Immature natural killer cell (primary cell): ENCODE measurements around the gene GSX2. TPM values are rescaled to one million over a fixed set of nuclear protein-coding genes. Genes with fewer than 3 reads are reported as not detected.

Experiments
- DNase-seq, 3 donors: peaks; one replicate each; pipeline ENCODE4 v3.0.0; 2022; ENCODE audit warnings: mixed read lengths in 1 of 3
- H3K27ac Mint-ChIP-seq, 6 donors: one replicate each; pipeline ENCODE4 v1.8.0; 2020; ENCODE audit warnings: mixed read lengths in 6 of 6, mild to moderate bottlenecking in 5 of 6, inconsistent platforms in 4 of 6, moderate library complexity in 3 of 6
- H3K27me3 Mint-ChIP-seq, 3 donors: one replicate each; pipeline ENCODE4 v1.8.0; 2020 to 2021; ENCODE audit warnings: low read depth in 3 of 3, mild to moderate bottlenecking in 3 of 3, mixed read lengths in 3 of 3, moderate library complexity in 3 of 3, inconsistent platforms in 1 of 3
- H3K36me3 Mint-ChIP-seq, 3 donors: one replicate each; pipeline ENCODE4 v1.8.0; 2020; ENCODE audit warnings: mixed read lengths in 3 of 3, inconsistent platforms in 2 of 3, mild to moderate bottlenecking in 2 of 3
- H3K4me1 Mint-ChIP-seq, 2 donors: one replicate each; pipeline ENCODE4 v1.8.0; 2020; ENCODE audit warnings: inconsistent platforms in 2 of 2, mild to moderate bottlenecking in 2 of 2, mixed read lengths in 2 of 2, moderate library complexity in 1 of 2
- H3K4me3 Mint-ChIP-seq, 5 donors: one replicate each; pipeline ENCODE4 v1.8.0; 2020; ENCODE audit warnings: mild to moderate bottlenecking in 5 of 5, mixed read lengths in 5 of 5, inconsistent platforms in 3 of 5, moderate library complexity in 3 of 5
- H3K9me3 Mint-ChIP-seq, 6 donors: one replicate each; pipeline ENCODE4 v1.8.0; 2020; ENCODE audit warnings: mild to moderate bottlenecking in 6 of 6, mixed read lengths in 6 of 6, inconsistent platforms in 4 of 6, moderate library complexity in 3 of 6
- polyA plus RNA-seq, 3 donors: library from polyadenylated mRNA; unstranded; fragments of 300-500 nt; fragmentation: Illumina TruSeq; gene quantifications; one replicate each; pipeline ENCODE4 v1.2.3, GENCODE V29; 2021

The GSX2 gene
- polyA plus RNA-seq, 3 donors from 2014 or later, result not detected

- peaks cover 22 to 34% (median 30%) of the 10 kb centered on the region in 3 donors for H3K27me3 Mint-ChIP-seq
- no peaks in the 10 kb centered on the region for H3K36me3 Mint-ChIP-seq
- peaks cover 16 to 35% of the 10 kb centered on the region in 2 donors for H3K4me1 Mint-ChIP-seq
- H3K9me3 Mint-ChIP-seq, result peaks cover 0 to 6% (median 0%) of the 10 kb centered on the region in 6 donors
- DNase-seq, result peak in 1 of 3 donors; percentile 7
- peak overlapping the region; percentile 82 to 96 (median 93) for H3K4me3 Mint-ChIP-seq
- H3K27ac Mint-ChIP-seq, result peak overlapping the region in 3 of 6 donors; percentile 1 to 65 (median 42)
Measured at GRCh38 chr4:54090804-54091623, 8.9 kb upstream of the GSX2 start.

DNA sequence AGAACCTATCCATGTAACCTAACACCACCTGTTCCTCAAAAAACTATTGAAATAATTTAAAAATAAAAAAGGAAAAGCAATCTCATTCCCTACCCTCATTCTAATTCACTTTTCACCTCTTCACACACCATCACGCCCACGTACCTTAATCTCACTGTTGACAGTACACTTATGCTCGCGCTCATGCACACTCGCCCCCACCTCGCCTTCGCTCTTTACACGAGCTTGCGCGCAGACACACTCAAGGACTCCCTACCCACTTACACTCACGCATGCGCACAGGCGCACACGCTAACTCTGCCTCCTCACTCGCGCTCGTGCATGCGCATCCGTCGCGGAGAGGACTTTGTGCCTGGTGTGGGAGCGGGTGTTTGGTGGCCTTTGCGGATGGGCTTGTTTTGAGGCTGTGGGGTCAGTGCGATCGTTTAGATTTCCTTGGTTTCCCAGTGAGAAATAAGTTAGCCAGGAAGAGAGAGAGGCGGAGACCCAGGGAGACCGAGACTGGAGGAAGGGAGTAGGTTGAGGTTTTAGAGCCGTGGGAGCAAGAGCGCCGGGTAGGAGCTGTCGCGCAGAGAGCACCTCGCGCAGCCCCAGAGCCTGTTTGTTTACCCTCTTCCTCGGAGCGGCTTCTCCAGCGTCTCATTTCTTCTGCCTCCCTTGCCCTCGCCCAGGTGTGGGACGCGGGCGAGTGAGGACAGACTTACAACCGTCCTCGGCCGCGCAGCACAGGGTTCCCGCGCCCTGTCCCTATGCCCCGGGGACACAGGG is 8.1 kb upstream of the GSX2 start:
- peaks cover 16 to 35% of the 10 kb centered on the region in 2 donors for H3K4me1 Mint-ChIP-seq
- DNase-seq, result peak; percentile 68 to 79 (median 75)
- H3K4me3 Mint-ChIP-seq, result peak overlapping the region; percentile 82 to 96 (median 93)
- H3K27me3 Mint-ChIP-seq, result peaks cover 30 to 38% (median 38%) of the 10 kb centered on the region in 3 donors
- H3K27ac Mint-ChIP-seq, result peak overlapping the region in 5 of 6 donors; percentile 1 to 86 (median 46)
- peaks cover 0 to 6% (median 0%) of the 10 kb centered on the region in 6 donors for H3K9me3 Mint-ChIP-seq
- no peaks in the 10 kb centered on the region for H3K36me3 Mint-ChIP-seq

GRCh38 chr4:54092405-54093323 is 7.3 kb upstream of the GSX2 start:
- DNase-seq, result no peak
- Mint-ChIP-seq H3K27me3 (peaks cover 33 to 42% (median 42%) of the 10 kb centered on the region in 3 donors), H3K9me3 (peaks cover 0 to 6% (median 0%) of the 10 kb centered on the region in 6 donors), H3K36me3 (no peaks in the 10 kb centered on the region), H3K4me3 (peak overlapping the region; percentile 82 to 96 (median 93)), H3K27ac (no peak overlapping the region), H3K4me1 (peaks cover 16 to 35% of the 10 kb centered on the region in 2 donors)

GRCh38 chr4:54093324-54094240 is 6.4 kb upstream of the GSX2 start:
- H3K36me3 Mint-ChIP-seq, result no peaks in the 10 kb centered on the region
- peak overlapping the region in 2 of 5 donors; percentile 20 to 96 for H3K4me3 Mint-ChIP-seq
- H3K27ac Mint-ChIP-seq, result no peak overlapping the region
- H3K4me1 Mint-ChIP-seq, result peaks cover 16 to 36% of the 10 kb centered on the region in 2 donors
- DNase-seq, result no peak
- H3K27me3 Mint-ChIP-seq, result peaks cover 42 to 47% (median 47%) of the 10 kb centered on the region in 3 donors
- H3K9me3 Mint-ChIP-seq, result peaks cover 0 to 6% (median 0%) of the 10 kb centered on the region in 6 donors

- Mint-ChIP-seq H3K36me3 (no peaks in the 10 kb centered on the region), H3K4me3 (no peak overlapping the region), H3K27me3 (peaks cover 50 to 56% (median 55%) of the 10 kb centered on the region in 3 donors), H3K9me3 (peaks cover 0 to 6% (median 0%) of the 10 kb centered on the region in 6 donors), H3K27ac (no peak overlapping the region), H3K4me1 (peaks cover 25 to 45% of the 10 kb centered on the region in 2 donors)
- no peak for DNase-seq
Measured at GRCh38 chr4:54094451-54094850, 5.5 kb upstream of the GSX2 start.

DNA sequence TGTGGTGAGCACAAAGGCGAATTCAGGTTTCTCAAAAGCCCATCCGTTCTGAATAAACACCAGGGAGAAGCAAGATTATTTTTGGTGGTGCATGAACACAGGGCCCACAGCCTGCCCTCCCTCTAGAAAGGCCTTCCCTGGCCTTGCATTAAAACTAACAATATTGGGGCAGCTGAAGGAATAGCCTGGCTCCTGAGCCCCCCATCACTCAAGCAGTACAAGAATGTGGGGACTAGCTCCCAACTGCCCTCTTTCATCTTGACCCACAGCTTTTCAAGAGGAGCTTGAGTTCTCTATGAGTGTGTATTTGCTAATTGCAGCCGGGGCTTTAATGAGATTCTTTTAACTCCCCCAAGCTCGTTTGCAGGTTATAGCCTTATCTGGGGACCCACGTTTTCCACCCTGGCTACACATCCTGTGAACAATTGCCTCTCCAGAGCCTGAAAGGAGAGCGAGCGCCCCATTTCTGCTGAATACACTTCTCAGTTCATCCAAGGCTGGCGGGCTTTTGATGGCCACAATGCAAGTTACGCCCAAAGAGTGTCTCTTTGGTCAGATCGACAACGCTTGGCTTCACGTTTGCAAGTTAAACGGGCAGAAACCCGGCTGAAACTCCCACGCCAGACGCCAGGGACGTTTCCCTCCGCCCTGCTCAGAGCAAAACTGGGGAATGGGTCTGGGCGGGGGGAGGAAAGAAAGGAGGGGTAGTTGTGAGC is 4.7 kb upstream of the GSX2 start:
- peaks cover 27 to 48% of the 10 kb centered on the region in 2 donors for H3K4me1 Mint-ChIP-seq
- DNase-seq, result no peak
- no peak overlapping the region for H3K4me3 Mint-ChIP-seq
- H3K9me3 Mint-ChIP-seq, result peaks cover 0 to 6% (median 0%) of the 10 kb centered on the region in 6 donors
- H3K27ac Mint-ChIP-seq, result no peak overlapping the region
- peaks cover 50 to 62% (median 55%) of the 10 kb centered on the region in 3 donors for H3K27me3 Mint-ChIP-seq
- H3K36me3 Mint-ChIP-seq, result no peaks in the 10 kb centered on the region

DNA sequence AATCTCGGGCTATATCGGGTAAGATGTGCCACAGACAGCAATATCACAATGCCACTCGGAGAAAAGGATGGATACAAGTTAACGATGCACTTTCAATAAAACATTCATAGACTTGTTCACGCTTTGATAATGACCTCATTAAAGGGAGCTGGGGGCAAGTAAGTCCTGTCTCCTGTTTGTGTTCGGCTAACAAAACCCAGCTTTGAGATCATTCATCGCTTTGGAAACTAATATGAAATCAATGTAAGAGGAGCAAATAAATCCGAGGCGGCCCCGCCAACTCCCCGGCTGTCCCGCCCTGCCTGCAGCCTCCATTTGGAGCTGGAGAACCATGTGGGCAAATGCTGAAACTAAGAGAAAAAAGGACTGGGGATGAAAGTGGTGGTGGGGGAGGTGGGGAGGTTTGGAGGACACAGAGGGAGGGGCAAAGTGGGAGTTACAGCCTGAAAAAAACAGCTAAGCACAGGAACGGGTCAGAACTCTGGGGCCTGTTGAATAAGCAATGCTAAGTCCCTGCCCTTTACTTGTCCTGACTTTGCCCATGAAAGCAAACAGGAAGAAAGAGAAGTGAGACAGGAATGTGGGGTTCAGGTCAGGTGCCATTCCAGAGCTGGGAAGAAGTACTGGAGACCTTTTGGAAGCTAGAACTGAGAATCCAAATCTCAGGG is 3.5 kb upstream of the GSX2 start:
- DNase-seq, result no peak
- H3K4me1 Mint-ChIP-seq, result peaks cover 26 to 43% of the 10 kb centered on the region in 2 donors
- peaks cover 53 to 69% (median 54%) of the 10 kb centered on the region in 3 donors for H3K27me3 Mint-ChIP-seq
- no peak overlapping the region for H3K27ac Mint-ChIP-seq
- H3K9me3 Mint-ChIP-seq, result peaks cover 0 to 6% (median 0%) of the 10 kb centered on the region in 6 donors
- H3K4me3 Mint-ChIP-seq, result no peak overlapping the region
- H3K36me3 Mint-ChIP-seq, result no peaks in the 10 kb centered on the region

DNA sequence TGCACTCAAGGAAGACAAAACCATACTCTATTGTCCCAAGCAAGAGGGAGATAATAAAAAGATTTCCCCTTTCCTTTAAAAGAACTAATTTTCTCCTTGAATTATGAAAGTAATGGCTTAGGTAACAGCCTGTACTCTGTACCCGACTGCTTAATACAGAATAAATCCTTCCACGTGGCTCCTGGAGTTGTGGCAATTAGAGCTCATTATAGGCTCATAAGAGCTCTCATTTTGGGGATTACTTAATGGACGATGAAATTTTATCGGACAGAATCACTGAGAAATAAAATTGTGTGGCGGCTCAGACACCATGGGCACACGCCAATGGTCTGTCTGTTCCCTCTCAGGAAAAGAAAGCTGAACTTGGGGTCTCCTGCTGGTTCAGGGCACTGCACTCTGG is 2.8 kb upstream of the GSX2 start:
- Mint-ChIP-seq H3K27me3 (peaks cover 48 to 66% (median 53%) of the 10 kb centered on the region in 3 donors), H3K4me3 (no peak overlapping the region), H3K9me3 (peaks cover 0 to 6% (median 0%) of the 10 kb centered on the region in 6 donors), H3K27ac (no peak overlapping the region), H3K4me1 (peaks cover 19 to 37% of the 10 kb centered on the region in 2 donors), H3K36me3 (no peaks in the 10 kb centered on the region)
- DNase-seq, result no peak

DNA sequence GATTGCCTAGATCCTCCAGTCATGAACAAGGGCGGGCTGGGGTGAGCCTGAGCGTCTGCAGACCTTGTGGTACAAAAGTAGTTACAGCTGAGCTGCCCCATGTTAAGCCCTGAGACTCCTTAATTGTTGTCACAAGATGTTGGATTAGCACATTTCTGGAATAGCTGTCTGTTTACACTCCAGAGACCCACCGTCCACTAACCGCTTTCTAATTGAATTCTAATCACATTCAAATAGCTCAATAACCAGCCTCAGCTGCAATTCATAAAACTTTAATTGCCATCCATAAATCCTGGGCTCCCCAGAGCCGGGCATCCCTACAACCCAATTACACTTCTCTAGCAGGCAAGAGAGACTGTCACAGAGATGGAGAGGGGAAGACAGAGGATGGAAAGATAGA is 1.6 kb upstream of the GSX2 start:
- Mint-ChIP-seq H3K9me3 (peaks cover 0 to 4% (median 0%) of the 10 kb centered on the region in 6 donors), H3K36me3 (no peaks in the 10 kb centered on the region), H3K27ac (no peak overlapping the region), H3K4me1 (peaks cover 17 to 25% of the 10 kb centered on the region in 2 donors), H3K4me3 (peak overlapping the region in 2 of 5 donors; percentile 22 to 69), H3K27me3 (peaks cover 48 to 71% (median 53%) of the 10 kb centered on the region in 3 donors)
- DNase-seq, result no peak

DNA sequence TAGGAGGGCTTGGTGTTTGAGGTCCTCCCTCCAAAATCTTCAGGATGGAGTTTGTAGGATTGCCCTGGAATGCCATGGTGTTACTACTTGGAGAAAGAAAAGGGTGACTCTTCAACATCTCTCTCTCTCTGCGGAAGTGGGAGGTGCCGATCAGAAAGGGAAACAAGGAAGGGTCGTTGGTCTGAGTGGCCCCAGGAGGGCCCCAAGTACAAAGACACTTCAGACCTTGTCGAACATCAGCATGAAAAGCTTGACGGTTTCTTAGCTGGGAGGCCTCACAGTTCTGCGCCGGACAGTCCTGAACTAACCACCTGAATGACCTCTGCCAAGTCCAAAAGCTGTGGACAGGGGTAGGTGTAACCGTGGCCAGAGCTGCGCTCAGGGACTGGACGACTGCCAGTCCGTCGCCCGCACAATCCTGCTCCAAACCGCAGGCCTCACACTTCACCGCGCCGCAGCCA is 646 bp upstream of the GSX2 start:
- H3K4me3 Mint-ChIP-seq, result peak overlapping the region; percentile 28 to 69 (median 58)
- no peaks in the 10 kb centered on the region for H3K36me3 Mint-ChIP-seq
- peaks cover 45 to 70% (median 51%) of the 10 kb centered on the region in 3 donors for H3K27me3 Mint-ChIP-seq
- no peak for DNase-seq
- H3K9me3 Mint-ChIP-seq, result peaks cover 0 to 4% (median 0%) of the 10 kb centered on the region in 6 donors
- H3K4me1 Mint-ChIP-seq, result peaks cover 17 to 19% of the 10 kb centered on the region in 2 donors
- no peak overlapping the region for H3K27ac Mint-ChIP-seq

DNA sequence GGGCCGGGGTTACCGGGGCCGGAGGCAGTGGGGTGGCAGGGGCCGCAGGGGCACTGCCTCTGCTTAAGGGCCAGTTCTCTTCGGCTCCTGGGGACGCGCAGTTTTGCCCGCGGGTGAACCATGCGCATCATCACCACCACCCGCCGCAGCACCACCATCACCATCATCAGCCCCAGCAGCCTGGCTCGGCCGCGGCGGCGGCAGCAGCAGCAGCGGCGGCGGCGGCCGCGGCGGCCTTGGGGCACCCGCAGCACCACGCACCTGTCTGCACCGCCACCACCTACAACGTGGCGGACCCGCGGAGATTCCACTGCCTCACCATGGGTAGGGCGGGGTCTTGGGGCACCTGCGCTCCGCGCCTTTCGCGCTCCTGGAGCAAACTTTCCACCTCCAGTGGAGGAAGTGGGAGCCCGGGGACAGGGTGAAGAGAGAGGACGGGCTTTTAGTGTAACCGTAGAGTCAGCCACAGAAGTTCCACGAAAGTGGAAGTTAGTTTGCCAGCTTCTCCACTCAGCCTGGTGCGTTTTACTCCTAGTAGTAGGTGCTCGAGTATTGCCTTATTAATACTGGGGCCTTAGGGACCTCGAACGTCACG is 729 bp downstream of the GSX2 start:
- Mint-ChIP-seq H3K4me3 (peak overlapping the region in 4 of 5 donors; percentile 9 to 67 (median 45)), H3K27me3 (peaks cover 39 to 70% (median 48%) of the 10 kb centered on the region in 3 donors), H3K4me1 (peaks cover 17 to 19% of the 10 kb centered on the region in 2 donors), H3K9me3 (no peaks in the 10 kb centered on the region), H3K36me3 (no peaks in the 10 kb centered on the region), H3K27ac (no peak overlapping the region)
- peak in 1 of 3 donors; percentile 10 for DNase-seq
